K562 (cell line): Measurements from ENCODE around the gene NKIRAS2. TPM values are rescaled to one million over a fixed set of nuclear protein-coding genes. Genes with fewer than 3 reads are reported as not detected.
A peak's percentile ranks its signal among the peaks of the same experiment; 100 is the strongest.

Source experiments
- CEBPG ChIP-seq, 3 experiments: fragments of 200-800 bp in 1 of 3; sonication (Bioruptor generic) in 1 of 3; sonication (generic) in 1 of 3; formaldehyde crosslinking in 1 of 3; IDR thresholded peaks in 2 of 3; conservative IDR thresholded peaks in 1 of 3; 2 replicates each; pipeline versions ENCODE4 v1.6.1 to v1.8.0; 2016 to 2022; ENCODE audit warnings: missing compliant biosample characterization in 2 of 3, missing genetic modification characterization in 2 of 3, mild to moderate bottlenecking in 1 of 3, missing genetic modification reagents in 1 of 3
- FOXK1 ChIP-seq: sonication (generic); formaldehyde crosslinking; IDR thresholded peaks from 2 replicates; pipeline ENCODE4 v1.8.0; 2022; ENCODE audit warnings: missing genetic modification reagents, mild to moderate bottlenecking, borderline replicate concordance
- KHSRP ChIP-seq: fragments of 450-650 bp; IDR thresholded peaks from 2 replicates; pipeline ENCODE4 v1.6.1; 2017
- NR3C1 ChIP-seq: sonication (generic); formaldehyde crosslinking; IDR thresholded peaks from 2 replicates; pipeline ENCODE4 v1.8.1; 2022; ENCODE audit warnings: missing genetic modification reagents
- POLR2B ChIP-seq: fragments of 450-650 bp; IDR thresholded peaks from 2 replicates; pipeline ENCODE4 v1.6.1; 2018; ENCODE audit warnings: low read depth; ENCODE audit not compliant: partially characterized antibody
- PURB ChIP-seq: sonication (generic); formaldehyde crosslinking; IDR thresholded peaks from 2 replicates; pipeline ENCODE4 v1.9.0; 2021; ENCODE audit warnings: low read depth, mild to moderate bottlenecking, missing genetic modification reagents
- SMARCE1 ChIP-seq: fragments of 450-650 bp; IDR thresholded peaks from 2 replicates; pipeline ENCODE4 v1.7.1; 2016; ENCODE audit warnings: mild to moderate bottlenecking
- SP2 ChIP-seq: IDR thresholded peaks from 2 replicates; pipeline ENCODE4 v1.6.1; 2011; ENCODE audit warnings: mild to moderate bottlenecking, low read depth, low read length, moderate library complexity; ENCODE audit not compliant: poor library complexity, severe bottlenecking; ENCODE audit errors: extremely low read depth
- SRSF9 ChIP-seq: fragments of 200-400 bp; formaldehyde crosslinking; IDR thresholded peaks from 2 replicates; pipeline ENCODE4 v1.6.1; 2017; ENCODE audit warnings: low read depth, low read length, borderline replicate concordance
- TRIM24 ChIP-seq, 2 experiments: fragments of 450-650 bp; IDR thresholded peaks; 2 replicates each; pipeline ENCODE4 v1.6.1; 2016
- ZNF165 ChIP-seq: fragments of 250-450 bp; sonication (Bioruptor Pico); IDR thresholded peaks from 2 replicates; pipeline ENCODE4 v1.4.0; 2020; ENCODE audit warnings: borderline replicate concordance
- ZNF589 ChIP-seq: fragments of 200-800 bp; sonication (Bioruptor generic); IDR thresholded peaks from 2 replicates; pipeline ENCODE4 v1.6.1; 2016; ENCODE audit warnings: low read depth, missing genetic modification characterization, missing compliant biosample characterization
- polyA plus RNA-seq, 8 experiments: library from polyadenylated mRNA; depleted of rRNA in 4 of 8; stranded (reverse) in 5 of 8; unstranded in 3 of 8; fragments of >200 nt; fragmentation: Nextera tagmentation in 2 of 8; fragmentation: Illumina TruSeq in 1 of 8; extraction: Ambion mirVana in 2 of 8; extraction: Trizol in 1 of 8; gene quantifications; 2 replicates each; pipeline versions ENCODE4 v1.2.1 to v1.2.3, GENCODE V29; 2011 to 2014; ENCODE audit warnings: inconsistent platforms in 1 of 8, missing spikeins in 1 of 8
- total RNA-seq, 7 experiments: library from RNA; depleted of rRNA in 6 of 7; stranded (reverse); fragments of >200 nt in 6 of 7; fragmentation: Illumina TruSeq in 2 of 7; extraction: Trizol in 2 of 7; gene quantifications; 2 replicates each; pipeline versions ENCODE4 v1.2.1 to v1.2.3, GENCODE V29; 2011 to 2021; ENCODE audit warnings: low replicate concordance in 1 of 7
- TF ChIP-seq, protein P1 (sequence below): IDR thresholded peaks from 2 replicates; pipeline ENCODE4 v1.6.1; 2014; ENCODE audit warnings: antibody characterized with exemption
- TF ChIP-seq, protein P2 (sequence below): IDR thresholded peaks from 2 replicates; pipeline ENCODE4 v1.6.1; 2012; ENCODE audit warnings: low read depth, low read length, improper control_type of control experiment, borderline replicate concordance
- TF ChIP-seq, protein P3 (sequence below): IDR thresholded peaks from 3 replicates; pipeline ENCODE4 v1.6.1; 2011; ENCODE audit warnings: borderline replicate concordance, mild to moderate bottlenecking; ENCODE audit not compliant: insufficient read length, insufficient read depth

The NKIRAS2 gene
- total and polyA plus RNA-seq, 9 of the 15 experiments (the other 6 are each of a cell fraction or from before 2014, with no cell fraction given) = 10.1 to 65.5 (median 29.8) TPM

DNA sequence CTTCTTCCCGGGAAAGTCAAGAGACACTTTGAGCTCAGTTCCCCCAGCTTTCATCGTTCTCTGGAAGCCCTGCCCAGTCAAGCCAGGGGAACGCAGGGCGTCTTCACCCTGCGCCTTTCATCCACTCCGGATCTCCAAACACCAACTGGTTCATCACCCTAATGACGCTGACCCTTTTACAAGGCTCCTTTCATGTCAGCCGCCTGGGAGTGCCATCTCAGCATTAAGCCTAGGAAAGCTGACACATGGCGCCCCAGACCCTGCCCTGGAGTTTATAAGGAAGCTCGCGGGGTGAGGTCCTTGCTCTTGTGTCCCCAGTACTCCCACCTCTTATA, 2.1 kb upstream of the NKIRAS2 start (continued):
- no peak for TF ChIP-seq FOXK1 (CRISPR knock-in tag)
- TF ChIP-seq KHSRP = no peak
- peak; percentile 35; the same call in 1 of the 2 replicates for TF ChIP-seq SMARCE1
- TF ChIP-seq, protein P1, sequence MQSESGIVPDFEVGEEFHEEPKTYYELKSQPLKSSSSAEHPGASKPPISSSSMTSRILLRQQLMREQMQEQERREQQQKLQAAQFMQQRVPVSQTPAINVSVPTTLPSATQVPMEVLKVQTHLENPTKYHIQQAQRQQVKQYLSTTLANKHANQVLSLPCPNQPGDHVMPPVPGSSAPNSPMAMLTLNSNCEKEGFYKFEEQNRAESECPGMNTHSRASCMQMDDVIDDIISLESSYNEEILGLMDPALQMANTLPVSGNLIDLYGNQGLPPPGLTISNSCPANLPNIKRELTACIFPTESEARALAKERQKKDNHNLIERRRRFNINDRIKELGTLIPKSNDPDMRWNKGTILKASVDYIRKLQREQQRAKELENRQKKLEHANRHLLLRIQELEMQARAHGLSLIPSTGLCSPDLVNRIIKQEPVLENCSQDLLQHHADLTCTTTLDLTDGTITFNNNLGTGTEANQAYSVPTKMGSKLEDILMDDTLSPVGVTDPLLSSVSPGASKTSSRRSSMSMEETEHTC = no peak
- no peak for TF ChIP-seq CEBPG (CRISPR knock-in tag; IDR thresholded peaks at IDR 0.05)
- no peak for TF ChIP-seq CEBPG (tag; conservative IDR thresholded peaks at IDR 0.05 in 1 of 2, IDR thresholded peaks at IDR 0.05 in 1 of 2)
- no peak for TF ChIP-seq PURB (CRISPR knock-in tag)
- no peak for TF ChIP-seq ZNF589 (CRISPR knock-in tag)
- TF ChIP-seq, protein P2, sequence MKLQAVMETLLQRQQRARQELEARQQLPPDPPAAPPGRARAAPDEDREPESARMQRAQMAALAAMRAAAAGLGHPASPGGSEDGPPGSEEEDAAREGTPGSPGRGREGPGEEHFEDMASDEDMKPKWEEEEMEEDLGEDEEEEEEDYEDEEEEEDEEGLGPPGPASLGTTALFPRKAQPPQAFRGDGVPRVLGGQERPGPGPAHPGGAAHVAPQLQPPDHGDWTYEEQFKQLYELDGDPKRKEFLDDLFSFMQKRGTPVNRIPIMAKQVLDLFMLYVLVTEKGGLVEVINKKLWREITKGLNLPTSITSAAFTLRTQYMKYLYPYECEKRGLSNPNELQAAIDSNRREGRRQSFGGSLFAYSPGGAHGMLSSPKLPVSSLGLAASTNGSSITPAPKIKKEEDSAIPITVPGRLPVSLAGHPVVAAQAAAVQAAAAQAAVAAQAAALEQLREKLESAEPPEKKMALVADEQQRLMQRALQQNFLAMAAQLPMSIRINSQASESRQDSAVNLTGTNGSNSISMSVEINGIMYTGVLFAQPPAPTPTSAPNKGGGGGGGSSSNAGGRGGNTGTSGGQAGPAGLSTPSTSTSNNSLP = no peak
- TF ChIP-seq NR3C1 (CRISPR knock-in tag) = no peak
- no peak for TF ChIP-seq SRSF9
- TF ChIP-seq TRIM24 (IDR thresholded peaks at IDR 0.05) = 0 out of 4 replicates have a peak, but pooled peaks of 1 of the 2 experiments have one; percentile 47
- TF ChIP-seq, protein P3, sequence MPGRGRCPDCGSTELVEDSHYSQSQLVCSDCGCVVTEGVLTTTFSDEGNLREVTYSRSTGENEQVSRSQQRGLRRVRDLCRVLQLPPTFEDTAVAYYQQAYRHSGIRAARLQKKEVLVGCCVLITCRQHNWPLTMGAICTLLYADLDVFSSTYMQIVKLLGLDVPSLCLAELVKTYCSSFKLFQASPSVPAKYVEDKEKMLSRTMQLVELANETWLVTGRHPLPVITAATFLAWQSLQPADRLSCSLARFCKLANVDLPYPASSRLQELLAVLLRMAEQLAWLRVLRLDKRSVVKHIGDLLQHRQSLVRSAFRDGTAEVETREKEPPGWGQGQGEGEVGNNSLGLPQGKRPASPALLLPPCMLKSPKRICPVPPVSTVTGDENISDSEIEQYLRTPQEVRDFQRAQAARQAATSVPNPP = no peak
- no peak for TF ChIP-seq SP2
- TF ChIP-seq POLR2B = no peak
- no peak for TF ChIP-seq ZNF165 (CRISPR knock-in tag)
